ENCODE measurements around the gene UBASH3B.

Gene UBASH3B

DNA sequence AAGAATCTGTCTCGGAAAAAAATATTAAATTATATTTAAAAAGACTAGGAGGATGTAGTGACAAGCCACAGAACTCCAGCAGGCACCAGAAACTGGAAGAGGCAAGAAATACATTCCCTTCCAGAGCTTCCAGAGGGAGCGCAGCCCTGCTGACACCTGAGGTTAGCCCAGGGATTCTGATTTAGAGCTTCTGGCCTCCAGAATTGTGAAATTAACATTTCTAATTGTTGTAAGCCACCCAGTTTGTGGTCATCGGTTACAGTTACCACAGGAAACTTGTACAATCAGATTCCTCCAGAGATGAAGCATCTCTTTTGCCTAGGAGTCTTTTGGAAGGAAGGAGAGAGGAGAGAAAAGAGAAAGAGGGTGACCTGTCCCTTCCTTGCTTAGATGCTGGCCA lies 6.4 kb upstream of the UBASH3B start:
- no peak for DNase-seq

DNA sequence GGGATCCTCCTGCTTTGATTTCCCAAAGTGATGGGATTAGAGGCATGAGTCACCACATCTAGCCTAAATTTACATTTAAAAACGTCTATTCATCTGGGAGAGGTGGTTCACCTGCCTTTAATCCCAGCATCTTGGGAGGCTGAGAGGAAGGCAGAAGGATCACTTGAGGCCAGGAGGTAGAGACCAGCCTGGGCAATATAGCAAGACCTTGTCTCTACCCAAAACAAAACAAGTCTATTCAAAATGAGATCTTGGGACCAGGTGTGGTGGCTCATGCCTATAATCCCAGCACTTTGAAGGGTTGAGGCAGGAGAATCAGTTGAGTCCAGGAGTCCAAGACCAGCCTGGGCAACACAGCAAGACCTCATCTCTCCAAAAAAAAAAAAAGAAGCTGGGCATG lies 4.9 kb upstream of the UBASH3B start:
- DNase-seq: no peak

DNA sequence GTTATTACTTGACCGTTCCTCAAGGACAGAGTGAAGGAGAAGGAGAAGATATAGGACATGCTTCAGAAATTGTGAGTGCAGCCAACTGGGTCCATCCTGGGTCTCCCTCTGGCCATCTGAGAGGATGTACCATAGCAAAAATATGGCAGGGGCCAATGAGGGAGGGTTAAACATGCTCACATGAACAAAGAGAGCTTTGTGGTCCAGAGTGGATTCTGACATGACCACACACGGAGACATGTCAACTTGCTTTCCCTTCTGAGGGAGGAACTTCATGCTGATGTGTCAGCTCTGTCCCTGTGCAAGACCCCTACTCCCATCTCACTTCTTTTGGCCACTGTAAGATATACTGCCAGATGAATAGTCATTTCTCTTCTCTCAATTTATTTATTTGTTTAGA lies 3.0 kb upstream of the UBASH3B start:
- no peak for DNase-seq

DNA sequence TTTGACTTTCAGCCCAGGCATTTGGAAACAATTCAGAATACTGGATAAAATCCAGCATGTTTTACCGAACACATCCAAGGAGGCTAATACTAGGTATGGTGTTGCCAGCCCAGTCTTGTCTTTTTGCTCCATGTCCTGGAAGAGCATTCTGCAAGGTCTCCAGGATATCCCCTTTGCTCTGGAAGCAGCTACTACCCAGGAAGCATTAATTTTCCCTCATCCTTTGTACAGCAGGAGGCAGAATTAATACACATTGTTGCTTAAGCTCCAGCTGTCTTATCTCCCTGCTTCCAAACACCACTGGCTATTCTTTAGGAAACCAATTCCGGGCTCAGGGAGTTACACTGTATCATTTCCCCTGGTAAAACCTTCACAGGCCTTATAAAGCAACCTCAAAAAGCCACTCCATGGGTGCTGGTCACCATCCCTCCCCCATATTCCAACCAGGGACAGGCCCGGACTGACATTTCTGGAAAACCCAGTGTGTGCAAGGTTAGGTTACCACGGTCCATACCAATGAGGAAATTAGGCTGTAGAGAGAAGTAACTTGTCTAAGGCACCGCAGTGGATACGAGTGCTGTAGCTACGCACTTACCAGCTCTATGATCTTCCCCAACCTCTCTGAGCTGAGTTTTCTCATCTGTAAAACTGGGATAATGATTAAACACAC lies 1.5 kb upstream of the UBASH3B start:
- no peak for DNase-seq

DNA sequence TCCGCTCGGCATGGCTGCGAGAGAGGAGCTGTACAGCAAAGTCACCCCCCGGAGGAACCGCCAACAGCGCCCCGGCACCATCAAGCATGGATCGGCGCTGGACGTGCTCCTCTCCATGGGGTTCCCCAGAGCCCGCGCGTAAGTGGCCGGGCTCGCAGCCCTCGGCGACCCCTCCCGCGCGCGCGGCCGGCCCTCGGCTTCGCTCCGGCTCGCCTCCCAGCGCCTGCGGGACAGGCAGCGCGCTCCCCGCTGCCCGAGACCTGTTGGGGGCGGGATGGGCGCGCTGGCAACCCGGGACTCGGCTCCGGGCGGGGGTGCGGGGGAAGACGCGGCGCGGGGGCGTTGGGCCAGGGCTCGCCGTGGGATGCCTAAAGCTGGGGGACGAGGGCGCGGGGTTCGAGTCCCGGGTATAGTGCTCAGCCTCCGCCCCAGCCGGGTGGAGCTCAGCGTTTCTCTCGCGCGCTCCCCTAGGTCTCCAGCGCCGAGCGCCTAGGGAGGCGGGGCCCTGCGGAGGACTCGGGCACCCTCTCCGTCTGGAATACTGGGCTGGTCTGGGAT lies 630 bp downstream of the UBASH3B start:
- peak; percentile 58 for DNase-seq

DNA sequence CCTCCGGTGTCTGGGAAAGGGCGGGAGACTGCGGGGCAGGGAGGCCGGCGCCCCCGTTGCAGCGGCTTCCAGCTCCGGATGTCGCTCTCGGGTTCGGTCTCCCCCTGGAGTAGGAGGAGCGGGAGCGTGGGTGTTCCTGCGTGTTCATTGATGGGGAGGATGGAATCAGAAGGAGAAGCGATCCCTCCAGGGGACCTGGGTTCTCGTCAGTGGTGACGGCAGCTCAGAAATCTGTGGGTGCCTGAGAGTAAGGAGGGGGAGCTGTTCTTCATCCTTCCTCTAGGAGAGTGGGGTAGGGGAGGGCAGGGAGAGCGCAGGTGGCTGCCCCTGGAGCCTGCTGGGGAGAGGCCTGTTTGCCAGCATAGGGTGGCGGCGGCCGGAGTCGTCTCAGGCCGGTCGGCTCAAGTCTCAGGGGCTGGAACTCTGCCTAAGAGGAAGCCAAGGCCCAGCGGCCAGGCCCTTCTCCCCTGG lies 1.1 kb downstream of the UBASH3B start:
- DNase-seq: peak; percentile 47

DNA sequence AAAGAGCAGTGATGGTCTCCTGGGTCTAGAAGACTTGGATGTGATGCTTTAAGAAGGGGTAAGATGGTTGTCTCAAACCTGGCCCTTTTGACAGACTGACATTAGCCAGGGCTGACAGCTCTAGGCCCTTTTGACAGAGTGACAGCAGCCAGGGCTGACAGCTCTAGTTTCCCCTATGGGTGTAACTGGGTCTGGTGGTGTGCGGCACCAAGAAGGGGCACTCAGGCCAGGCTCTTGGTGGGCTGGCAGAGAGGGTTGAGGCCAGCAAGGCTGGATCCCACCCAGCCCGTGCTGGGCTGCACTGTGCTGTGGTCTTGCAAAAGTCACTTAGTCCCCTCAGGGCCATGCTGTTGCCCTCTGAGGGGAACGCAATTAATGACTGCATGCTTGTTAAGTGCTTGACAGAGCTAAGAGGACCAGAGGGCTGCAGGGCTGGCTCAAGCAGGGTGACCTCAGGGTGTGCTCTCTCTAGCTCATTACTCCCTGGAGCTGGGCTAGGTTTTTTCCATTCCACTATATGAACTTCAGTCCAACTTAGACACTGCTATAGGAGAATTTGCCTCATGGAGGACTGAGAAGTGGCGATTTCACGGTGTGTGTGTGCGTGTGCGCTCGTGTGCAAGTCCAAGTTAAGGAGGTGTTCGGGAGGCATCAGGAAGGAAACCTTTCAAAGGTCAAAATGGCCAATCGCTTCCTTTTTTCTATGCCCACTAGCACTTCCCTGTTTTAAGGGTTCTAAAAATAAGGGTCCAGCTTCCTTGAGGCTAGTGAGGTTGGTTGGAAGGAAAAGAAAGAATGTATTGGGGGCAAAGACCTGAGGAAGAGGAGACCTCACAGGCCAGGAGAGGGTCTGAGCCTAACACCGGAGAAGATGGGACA lies 4.4 kb downstream of the UBASH3B start:
- DNase-seq: no peak

DNA sequence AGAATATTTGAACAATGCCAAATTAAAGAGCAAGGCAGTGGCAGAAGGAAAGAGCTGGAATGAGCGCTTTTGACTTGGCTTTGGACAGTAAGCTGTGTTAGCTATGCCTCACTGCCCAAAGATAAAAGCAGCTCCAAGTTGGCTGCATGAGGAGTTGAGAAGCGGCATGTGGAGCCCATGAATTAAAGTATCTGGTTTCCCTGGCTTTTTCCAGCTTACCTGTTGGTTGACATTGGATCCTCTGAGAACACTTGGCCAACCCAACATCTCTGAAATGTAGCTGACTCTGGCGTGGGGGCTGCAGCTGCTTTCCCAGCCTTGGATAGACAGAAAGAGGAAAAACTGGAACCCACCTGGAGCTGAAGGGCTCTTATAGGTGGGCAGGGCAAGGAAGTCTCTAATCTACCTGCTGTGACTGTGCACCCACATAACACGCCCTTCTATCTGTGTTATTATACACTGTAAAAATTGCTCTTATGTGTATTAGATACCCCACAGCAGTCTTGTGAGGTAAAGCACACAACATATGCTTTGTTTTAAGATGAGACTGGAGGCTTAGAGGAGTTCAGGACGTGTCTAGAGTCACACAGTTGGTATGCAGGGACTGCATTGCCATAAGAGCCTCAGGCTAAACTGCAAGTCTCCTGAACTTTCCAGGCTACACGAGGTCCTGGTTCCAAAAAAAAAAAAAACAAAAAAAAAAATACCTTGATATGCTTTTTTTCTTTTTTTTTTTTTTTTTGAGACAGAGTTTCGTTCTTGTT lies 5.8 kb downstream of the UBASH3B start:
- no peak for DNase-seq

DNA sequence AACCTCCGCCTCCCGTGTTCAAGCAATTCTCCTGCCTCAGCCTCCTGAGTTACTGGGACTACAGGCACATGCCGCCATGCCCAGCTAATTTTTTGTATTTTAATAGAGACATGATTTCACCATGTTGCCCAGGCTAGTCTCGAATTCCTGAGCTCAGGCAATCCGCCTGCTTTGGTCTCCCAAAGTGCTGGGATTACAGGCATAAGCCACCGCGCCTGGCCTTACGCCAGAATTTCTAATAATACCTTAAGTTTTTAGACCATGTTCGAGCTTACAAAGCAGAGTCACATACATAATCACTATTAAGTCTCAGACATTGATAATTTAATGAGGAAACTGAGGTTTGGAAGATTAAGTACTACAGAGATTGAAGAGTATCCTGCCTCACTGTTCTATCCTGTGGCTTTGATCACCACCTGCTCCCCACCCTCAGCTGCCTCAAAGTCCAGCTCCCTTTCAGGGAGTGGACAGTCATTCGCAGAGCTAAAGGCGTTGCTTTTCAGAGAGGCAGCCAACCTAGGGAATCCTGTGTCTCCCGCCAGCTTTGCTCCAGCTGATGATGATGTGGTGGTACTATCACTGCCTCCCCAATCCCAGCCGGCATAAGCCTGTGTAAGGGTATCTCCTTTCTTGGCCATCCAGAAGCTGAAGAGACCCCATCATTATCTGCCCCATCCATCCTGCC lies 7.7 kb downstream of the UBASH3B start:
- no peak for DNase-seq

DNA sequence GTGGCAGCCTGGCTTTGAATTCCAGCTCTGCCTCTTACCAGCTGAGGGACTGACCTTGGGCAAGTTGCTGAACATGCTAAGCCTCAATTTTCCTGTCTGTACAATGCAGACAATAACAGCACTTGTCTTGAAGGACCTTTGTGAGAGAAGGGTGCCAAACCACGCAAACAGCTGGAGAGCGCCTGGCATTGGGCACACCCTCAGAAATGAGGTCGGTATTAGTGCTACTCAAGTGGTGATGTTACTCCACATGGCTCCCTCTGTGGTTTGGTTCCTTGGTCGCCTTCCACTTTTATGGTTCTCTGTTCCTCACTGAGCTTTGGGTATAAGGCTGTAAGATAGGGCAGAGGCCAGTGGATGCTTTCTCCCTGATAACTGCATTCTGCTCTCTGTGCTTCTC lies 8.2 kb downstream of the UBASH3B start:
- no peak for DNase-seq

DNA sequence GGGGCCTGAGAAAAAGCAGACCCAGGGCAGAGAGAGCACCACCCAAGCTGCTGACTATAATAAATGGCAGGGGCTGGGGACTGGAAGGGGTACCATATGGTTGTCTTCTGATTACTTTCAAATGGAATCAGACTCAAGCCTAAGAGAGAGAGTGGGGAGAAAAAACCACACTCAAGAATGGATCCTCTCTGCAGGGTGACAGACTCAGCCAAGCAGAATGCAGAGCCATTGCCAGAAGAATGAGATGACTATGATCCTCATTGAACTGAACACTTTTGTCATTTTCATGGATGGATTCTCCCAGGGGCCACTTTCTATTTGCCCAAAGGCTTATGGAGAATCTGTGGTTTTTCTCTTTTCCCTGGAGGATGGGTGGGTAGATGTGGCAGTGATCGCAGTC lies 8.7 kb downstream of the UBASH3B start:
- DNase-seq: no peak

DNA sequence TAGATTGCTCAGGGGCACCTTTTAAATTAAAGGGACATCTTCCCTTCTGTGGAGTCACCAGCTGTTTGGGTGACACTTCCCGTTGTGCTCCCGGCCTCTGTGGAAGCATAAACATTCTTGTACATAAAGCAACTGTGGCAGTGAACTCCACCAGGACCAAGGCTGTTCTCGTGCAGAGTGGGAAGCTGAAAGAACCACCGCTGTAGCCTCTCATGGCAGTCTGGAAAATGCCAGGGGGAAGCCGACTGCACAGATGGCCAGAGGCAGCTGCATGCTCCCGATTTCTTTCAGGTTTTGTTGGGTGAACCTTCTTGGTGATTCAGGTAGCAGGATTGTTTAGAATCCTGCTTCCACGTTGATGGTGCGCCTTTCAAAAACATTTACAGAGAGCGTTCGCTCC lies 10.3 kb downstream of the UBASH3B start:
- no peak for DNase-seq

DNA sequence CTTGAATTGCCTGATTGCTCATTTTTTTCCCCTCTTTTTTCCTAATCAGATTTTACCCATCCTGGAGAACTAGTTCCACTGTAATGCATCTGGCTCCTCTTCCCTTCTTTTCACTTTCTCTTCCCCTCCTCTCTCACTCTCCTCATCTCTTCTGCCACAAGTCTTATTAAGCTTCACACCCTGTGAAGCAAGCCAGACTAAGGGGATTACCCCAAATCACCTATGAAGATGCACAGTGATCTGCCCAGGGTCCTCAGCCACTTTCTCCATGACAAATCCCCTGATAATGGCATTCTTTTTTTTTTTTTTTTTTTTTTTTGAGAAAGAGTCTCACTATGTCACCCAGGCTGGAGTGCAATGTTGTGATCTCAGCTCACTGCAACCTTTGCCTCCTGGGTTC lies 11.2 kb downstream of the UBASH3B start:
- DNase-seq: no peak

DNA sequence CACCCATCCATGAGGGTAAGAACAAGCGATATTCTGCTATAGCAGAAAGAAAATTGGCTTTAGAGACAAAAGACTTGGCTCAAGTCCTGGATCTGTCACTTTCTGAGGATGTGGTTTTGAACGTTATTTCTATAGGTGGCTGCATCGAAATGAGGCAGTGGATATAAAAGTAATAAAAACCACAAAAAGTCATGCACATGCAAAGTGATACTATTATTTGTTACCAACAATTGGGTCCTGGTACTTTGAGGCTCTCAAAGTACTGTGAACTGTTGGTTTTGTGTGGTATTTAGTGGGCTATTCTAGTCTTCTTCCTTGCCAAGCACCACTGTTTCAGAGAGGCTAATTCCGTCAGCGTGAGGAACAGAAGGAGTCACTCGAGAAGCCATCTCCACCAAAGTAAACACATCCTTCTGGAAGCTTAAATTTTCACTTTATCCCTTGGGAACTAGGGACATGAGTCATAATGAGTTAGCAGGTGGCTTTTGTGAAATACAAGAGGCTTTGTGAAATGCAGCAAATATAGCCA lies 13.1 kb downstream of the UBASH3B start:
- DNase-seq: no peak

DNA sequence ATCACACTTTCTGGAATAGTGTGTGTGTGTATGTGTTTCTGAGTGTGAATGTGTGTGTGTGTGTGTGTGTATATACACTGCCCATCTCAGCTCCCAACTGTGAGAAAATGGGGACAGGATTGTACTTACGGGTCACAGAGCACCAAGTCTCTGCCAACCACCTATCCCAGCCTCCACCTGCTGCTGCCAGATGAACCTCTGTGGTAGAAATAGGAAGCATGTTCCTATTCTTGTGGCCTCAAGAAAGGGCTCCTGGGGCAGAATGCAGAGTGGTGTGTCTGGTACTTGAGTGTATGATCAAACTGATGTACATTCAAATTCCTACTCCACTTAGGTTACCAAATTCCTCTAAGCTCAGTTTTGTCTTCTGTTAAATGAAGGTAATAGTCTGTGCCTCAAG lies 14.6 kb downstream of the UBASH3B start:
- DNase-seq: no peak

DNA sequence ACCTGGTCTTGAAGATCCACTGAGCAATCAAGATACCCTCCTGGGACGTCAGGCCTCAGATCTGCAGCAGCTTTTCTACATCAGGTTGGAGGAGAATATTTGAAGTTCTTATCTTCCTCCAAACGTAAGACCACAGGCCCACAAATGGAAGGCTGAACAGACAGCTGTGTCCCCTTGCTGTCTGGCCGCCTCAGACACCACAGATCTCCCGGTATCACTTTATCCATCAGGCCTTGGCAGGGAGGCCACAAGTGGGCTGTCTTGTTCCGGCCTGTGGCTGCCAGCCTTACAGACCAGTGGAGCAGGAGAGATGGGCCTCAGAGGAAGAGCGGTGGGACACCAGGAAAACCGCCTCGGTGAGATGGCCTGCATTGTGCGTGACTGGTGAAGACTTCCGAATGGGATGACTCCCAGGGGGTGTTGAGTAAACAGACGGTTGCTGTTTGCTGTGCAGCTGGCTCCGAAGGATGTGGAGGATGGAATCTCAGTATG lies 15.9 kb downstream of the UBASH3B start:
- no peak for DNase-seq

DNA sequence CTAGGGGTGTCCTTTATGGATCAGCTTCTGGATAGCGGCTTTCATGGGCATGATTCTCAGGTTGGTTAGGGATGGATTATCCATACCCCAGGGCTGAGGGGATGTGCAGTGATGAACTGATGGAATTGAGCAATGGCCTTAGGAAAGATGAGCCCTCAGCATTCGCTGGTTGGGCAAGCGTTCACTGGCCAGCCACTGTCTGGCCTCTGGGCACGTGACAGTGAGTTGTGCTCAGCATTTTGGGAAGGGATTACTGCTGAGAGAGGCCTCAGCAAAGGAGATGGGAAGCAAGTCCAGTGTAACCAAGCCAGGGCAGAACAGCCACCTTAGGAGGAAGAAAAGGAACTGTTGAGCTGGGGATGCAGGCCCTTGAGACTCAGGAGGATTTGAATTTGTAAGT lies 17.4 kb downstream of the UBASH3B start:
- DNase-seq: no peak

DNA sequence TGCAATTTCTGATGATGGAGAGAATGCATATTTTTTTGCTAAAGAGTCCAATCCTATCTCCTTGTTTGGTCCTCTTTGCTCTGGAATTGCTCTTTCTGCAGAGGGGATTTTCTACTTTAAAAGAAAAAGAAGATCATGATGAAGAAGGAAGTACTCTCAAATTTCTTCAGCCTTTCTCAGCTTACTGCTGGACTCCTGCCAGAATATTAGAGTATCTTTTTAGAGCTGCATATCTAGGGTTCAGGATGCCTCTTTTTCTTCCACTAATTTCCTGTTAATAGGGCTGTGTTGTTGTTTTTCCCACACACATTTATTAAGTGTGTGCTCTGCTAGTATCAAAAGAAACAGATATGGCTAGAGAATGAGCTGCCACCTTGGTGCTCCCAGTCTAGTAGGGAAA lies 18.2 kb downstream of the UBASH3B start:
- no peak for DNase-seq

DNA sequence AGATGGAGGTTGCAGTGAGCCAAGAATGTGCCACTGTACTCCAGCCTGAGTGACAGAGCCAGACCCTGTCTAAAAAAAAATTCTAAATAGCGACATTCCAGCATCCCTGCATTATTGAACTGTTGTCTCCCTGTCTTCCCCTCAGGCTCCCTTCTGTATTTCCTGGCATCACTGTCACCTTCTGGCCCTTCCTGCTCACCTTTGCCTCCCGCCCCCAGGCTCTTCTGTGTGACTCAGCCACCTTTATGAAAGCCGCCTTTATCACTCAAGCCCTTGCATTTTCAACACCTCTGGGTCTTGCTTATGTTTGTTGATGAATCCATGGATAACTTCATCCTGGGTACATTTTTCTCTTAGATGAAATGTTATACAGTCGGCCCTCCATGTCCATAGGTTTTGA lies 21.1 kb downstream of the UBASH3B start:
- DNase-seq: no peak

DNA sequence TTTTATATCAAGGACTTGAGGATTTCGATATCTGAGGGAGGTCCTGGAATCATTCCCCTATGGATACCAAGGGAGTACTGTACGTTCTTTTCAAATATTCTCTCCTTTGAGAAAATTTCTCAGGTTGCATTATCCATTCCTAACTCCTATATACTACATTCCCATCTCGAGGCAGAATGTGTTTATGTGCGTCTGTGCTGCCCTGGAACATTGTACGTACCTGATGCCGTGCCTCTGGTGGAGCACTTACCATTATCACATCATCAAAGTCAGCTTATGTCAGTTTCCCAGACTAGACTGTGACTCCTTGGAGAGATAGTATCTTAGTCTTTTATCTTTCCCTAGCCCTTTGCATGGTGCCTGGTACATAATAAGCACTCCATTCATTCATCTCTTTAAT lies 21.7 kb downstream of the UBASH3B start:
- no peak for DNase-seq

DNA sequence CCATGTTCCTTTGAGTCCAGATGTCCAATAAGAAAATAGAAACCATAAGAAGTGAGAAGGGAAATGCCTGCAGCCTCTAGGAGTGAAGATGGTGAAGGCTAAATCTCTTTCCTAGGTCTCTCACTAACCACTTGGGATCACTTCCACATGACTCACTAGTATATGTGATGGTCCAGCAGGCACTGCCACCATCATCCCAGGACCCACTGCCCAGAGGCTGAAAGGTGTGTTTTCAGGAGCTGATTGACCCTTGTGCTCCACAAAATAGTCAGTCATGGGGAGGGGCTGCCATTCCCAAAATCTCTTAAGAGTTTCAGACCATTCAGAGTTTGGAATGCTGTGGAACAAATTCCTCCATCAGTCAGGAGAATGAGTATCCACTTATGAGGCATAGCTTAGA lies 22.9 kb downstream of the UBASH3B start:
- DNase-seq: no peak

DNA sequence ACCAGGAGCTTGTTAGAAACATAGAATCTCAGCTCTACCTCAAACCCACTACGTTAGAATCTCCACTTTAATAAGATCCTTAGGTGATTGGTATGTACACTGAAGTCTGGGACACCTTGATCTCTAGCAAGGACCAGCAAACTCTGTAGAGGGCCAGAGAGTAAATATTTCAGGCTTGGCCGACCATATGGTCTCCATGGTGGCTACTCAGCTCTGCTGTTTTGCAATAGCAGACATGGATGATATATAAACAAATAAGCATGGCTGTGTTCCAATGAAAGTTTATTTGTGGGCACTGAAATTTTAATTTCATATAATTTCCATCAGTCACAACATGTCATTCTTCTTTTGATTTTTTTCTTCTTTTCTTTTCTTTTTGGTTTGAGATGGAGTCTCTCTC lies 23.9 kb downstream of the UBASH3B start:
- no peak for DNase-seq

Data from activated CD4-positive, CD25-positive, alpha-beta regulatory T cell treated with anti-CD3 and anti-CD28 coated beads, Interleukin-2, amount 50 U/mL, for 72 hours (primary cell).